ENCODE data around the gene SNX21. TPM values are rescaled to one million over a fixed set of nuclear protein-coding genes. Genes with fewer than 3 reads are reported as not detected.
"Not testable (repeated sequence)": the region's sequence is repeated elsewhere in the genome, so short reads cannot be mapped to it uniquely, and the experiment has no call there.

SNX21 gene
- total RNA-seq, 1 donor from 2014 or later: 24.1 TPM

GRCh38 chr20:45867819-45868176, 34.2 kb downstream of the SNX21 start:
- DNase-seq: no peak
- no peaks in the 10 kb centered on the region for H3K4me1 ChIP-seq
- H3K27ac ChIP-seq: no peak overlapping the region
- H3K9me3 ChIP-seq: no peaks in the 10 kb centered on the region
- no peak for TF ChIP-seq CTCF (IDR thresholded peaks at IDR 0.05)
- no peak overlapping the region for H3K4me3 ChIP-seq
- no peaks in the 10 kb centered on the region for H3K27me3 ChIP-seq (ENCODE audit: low read depth)
- no peaks in the 10 kb centered on the region for H3K36me3 ChIP-seq
- intact Hi-C loops (cut with DNase I): no loop called here
- peak in 1 of 2 donors; percentile 67 for ATAC-seq

GRCh38 chr20:45872626-45873025, 39.0 kb downstream of the SNX21 start:
- no peaks in the 10 kb centered on the region for H3K9me3 ChIP-seq
- no peaks in the 10 kb centered on the region for H3K27me3 ChIP-seq (ENCODE audit: low read depth)
- ATAC-seq (no peak), DNase-seq (no peak)
- no peak overlapping the region for H3K4me3 ChIP-seq
- H3K36me3 ChIP-seq: peaks cover 11% of the 10 kb centered on the region
- intact Hi-C loops (cut with DNase I): no loop called here
- no peak overlapping the region for H3K27ac ChIP-seq
- TF ChIP-seq CTCF (IDR thresholded peaks at IDR 0.05): no peak
- no peaks in the 10 kb centered on the region for H3K4me1 ChIP-seq

- no peaks in the 10 kb centered on the region for H3K9me3 ChIP-seq
- ATAC-seq: no peak
These were observed 40.0 kb downstream of the SNX21 start for GRCh38 chr20:45873409-45874103.

GRCh38 chr20:45874104-45874481, 40.5 kb downstream of the SNX21 start:
- H3K36me3 ChIP-seq: peaks cover 22% of the 10 kb centered on the region
- intact Hi-C loops (cut with DNase I); H3K4me3 ChIP-seq; ATAC-seq; H3K9me3 ChIP-seq; DNase-seq; H3K27ac ChIP-seq; H3K27me3 ChIP-seq (ENCODE audit: low read depth); H3K4me1 ChIP-seq: not testable (repeated sequence)

More at GRCh38 chr20:45873409-45874103, 40.0 kb downstream of the SNX21 start:
- Histone ChIP-seq H3K4me3 (no peak overlapping the region), H3K27ac (no peak overlapping the region), H3K27me3 (ENCODE audit: low read depth) (no peaks in the 10 kb centered on the region), H3K36me3 (peaks cover 20% of the 10 kb centered on the region), H3K4me1 (no peaks in the 10 kb centered on the region)
- DNase-seq: no peak
- intact Hi-C loops (cut with DNase I): no loop called here
- TF ChIP-seq CTCF (IDR thresholded peaks at IDR 0.05): no peak

GRCh38 chr20:45874576-45874975, 41.0 kb downstream of the SNX21 start:
- Histone ChIP-seq H3K4me3 (no peak overlapping the region), H3K36me3 (peaks cover 22% of the 10 kb centered on the region), H3K9me3 (no peaks in the 10 kb centered on the region), H3K4me1 (no peaks in the 10 kb centered on the region), H3K27me3 (ENCODE audit: low read depth) (no peaks in the 10 kb centered on the region), H3K27ac (no peak overlapping the region)
- no peak for TF ChIP-seq CTCF (IDR thresholded peaks at IDR 0.05)
- ATAC-seq (no peak), DNase-seq (no peak)
- intact Hi-C loops (cut with DNase I): no loop called here

GRCh38 chr20:45878076-45878761, 44.6 kb downstream of the SNX21 start:
- Histone ChIP-seq H3K36me3 (peaks cover 33% of the 10 kb centered on the region), H3K4me1 (peaks cover 8% of the 10 kb centered on the region), H3K4me3 (no peak overlapping the region), H3K9me3 (no peaks in the 10 kb centered on the region), H3K27me3 (ENCODE audit: low read depth) (no peaks in the 10 kb centered on the region), H3K27ac (no peak overlapping the region)
- no peak for DNase-seq
- TF ChIP-seq CTCF (IDR thresholded peaks at IDR 0.05): no peak
- ATAC-seq: no peak
- intact Hi-C loops (cut with DNase I): no loop called here
